GDM1 (cell line): ENCODE measurements around the gene GNAT3.

Source experiments
- DNase-seq: peaks from one replicate; lab custom pipeline; 2025; lab: John Stamatoyannopoulos, UW

Gene GNAT3

GRCh38 chr7:80511964-80512363 is at the start of gene GNAT3:
GNAT3 (minus strand) TSS chr7:80512064; CDS start chr7:80511926, 138 bp downstream.
- DNase-seq, result no peak

GRCh38 chr7:80558116-80558515 is 46.3 kb upstream of the GNAT3 start:
- no peak for DNase-seq

GRCh38 chr7:80552031-80552694 is 40.3 kb upstream of the GNAT3 start:
- no peak for DNase-seq

- DNase-seq, result no peak
These were observed 38.1 kb upstream of the GNAT3 start for GRCh38 chr7:80550005-80550404.

GRCh38 chr7:80548840-80549530 is 37.1 kb upstream of the GNAT3 start:
- no peak for DNase-seq

DNA sequence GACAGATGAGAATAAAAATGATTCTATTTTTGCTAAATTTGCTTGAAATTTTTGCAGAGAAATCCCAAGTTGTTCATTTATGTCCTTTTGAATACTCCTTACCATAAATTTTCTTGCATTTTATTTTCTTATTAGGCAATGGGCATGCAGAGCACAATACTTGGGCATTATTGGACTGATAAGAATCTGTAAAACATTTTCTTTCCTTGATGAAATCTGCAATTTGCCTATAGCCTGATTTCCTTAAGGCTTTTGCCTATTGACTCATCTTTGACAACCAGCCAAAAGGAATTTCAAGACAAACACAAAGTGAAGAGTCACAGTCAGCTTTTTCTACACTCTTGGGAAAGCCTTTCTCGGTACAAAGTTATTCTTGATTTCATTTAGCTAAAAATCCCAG is 30.5 kb upstream of the GNAT3 start:
- no peak for DNase-seq

GRCh38 chr7:80540836-80541235 is 29.0 kb upstream of the GNAT3 start:
- DNase-seq, result no peak

DNA sequence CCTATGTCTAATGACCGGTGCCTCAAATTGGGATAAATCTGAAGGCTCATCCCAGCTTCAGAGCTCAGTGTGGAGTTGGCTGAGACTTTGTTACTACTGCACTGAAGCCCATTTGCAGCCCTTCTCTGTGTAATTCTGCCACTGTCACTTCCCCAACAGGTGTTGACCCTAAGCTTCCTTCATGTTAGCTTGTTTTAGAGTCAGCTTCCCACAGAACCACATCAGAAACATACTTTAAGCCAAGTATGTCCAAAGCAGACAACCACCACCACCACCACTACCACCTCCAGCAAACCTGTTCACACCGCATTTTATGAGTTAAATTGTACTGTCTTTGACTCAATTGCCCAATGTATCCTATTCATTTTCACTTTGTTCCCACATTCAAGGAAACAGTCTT is 25.2 kb upstream of the GNAT3 start:
- no peak for DNase-seq

DNA sequence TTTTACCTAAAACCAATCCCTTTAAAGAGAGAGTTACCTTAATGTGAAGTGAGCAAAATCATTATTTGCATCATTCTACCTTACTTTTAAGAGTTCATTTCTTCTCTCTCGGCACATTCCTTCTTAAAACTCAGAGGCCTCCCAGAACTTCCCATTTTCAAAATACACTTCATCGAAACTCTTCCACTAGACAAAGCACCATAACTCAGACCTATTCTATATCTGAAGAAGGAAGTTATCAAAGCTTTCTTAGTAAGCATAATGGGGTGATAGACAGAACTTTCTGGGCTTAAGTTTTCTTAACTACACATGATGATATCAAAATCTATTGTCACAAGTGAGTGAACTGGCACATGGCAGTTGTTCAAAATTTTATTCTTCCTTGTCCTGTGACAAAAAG is 24.6 kb upstream of the GNAT3 start:
- DNase-seq, result no peak

DNA sequence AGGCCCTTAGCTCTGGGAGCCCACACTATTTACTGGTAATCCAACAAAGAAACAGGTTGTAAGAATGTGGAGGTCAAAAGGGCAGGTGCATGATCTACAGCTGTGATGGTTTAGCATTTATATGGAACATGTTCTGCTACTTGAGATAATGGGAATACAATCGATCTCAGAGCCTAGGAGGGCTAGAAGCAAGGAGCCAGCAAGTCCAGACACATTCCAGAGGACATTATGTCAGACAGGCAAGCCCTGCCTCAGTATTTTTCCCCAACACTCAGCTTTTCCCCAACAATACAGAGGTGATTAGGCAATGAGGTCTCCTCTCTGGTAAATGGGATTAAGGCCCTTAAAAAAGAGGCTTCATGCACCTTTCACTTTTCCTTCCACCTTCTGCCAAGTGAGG is 21.4 kb upstream of the GNAT3 start:
- no peak for DNase-seq

DNA sequence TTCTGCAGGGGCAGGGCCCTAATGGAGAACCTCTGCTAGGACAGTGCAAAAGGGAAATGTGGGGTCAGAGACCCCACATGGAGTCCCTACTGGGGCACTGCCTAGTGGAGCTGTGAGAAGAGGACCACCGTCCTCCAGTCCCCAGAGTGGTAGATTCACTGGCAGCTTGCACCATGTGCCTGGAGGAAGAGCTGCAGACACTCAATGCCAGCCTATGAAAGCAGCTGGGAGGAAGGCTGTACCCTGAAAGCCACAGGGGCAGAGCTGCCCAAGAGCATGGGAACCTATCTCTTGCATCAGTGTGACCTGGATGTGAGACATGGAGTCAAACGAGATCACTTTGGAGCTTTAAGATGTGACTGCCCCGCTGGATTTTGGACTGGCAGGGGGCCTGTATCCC is 20.3 kb upstream of the GNAT3 start:
- no peak for DNase-seq

DNA sequence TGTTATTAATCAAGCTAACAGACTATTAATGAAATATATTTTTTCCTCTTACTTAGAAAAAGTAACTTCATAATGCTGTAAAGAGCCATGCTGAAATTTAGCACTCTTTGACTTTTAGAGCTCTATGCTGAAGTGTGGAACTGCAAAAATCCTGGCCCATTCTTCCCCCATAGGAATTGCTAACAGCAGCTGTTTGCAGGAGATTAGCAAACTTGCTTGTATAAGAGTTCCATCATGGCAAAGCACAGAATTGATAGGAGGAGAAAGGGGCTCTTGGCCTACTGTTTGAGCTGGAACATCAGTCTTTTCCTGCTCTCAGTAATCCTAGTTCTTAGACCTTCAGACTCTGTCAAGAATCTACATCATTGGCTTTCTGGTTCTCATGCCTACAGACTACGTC is 18.3 kb upstream of the GNAT3 start:
- no peak for DNase-seq

- no peak for DNase-seq
These were observed 17.5 kb upstream of the GNAT3 start for GRCh38 chr7:80529362-80529761.

- DNase-seq, result no peak
These were observed 16.8 kb upstream of the GNAT3 start for GRCh38 chr7:80528689-80529088.

- no peak for DNase-seq
These were observed 14.6 kb upstream of the GNAT3 start for GRCh38 chr7:80526472-80526871.

- no peak for DNase-seq
These were observed 12.8 kb upstream of the GNAT3 start for GRCh38 chr7:80524693-80525092.

- no peak for DNase-seq
These were observed 9.9 kb upstream of the GNAT3 start for GRCh38 chr7:80521809-80522208.

GRCh38 chr7:80520199-80520598 is 8.3 kb upstream of the GNAT3 start:
- DNase-seq, result no peak

DNA sequence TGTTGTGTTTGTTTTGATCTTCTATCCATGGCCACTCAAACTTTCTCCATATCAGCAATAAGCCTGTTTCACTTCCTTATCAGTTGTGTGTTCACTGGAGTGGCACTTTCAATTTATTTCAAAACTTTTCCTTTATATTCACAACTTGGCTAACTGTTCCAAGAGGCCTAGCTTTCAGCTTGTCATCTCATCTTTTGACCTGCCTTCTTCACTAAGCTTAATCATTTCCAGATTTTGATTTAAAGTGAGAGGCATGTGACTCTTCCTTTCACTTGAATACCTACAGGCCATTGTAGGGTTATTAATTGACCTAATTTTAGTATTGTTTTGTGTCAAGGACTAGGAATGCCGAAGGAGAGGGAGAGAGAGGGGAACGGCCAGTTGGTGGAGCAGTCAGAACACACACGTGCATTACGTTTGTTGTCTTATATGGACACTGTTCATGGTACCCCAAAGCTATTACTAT is 5.5 kb upstream of the GNAT3 start:
- no peak for DNase-seq

- no peak for DNase-seq
These were observed 3.4 kb upstream of the GNAT3 start for GRCh38 chr7:80515298-80515697.

DNA sequence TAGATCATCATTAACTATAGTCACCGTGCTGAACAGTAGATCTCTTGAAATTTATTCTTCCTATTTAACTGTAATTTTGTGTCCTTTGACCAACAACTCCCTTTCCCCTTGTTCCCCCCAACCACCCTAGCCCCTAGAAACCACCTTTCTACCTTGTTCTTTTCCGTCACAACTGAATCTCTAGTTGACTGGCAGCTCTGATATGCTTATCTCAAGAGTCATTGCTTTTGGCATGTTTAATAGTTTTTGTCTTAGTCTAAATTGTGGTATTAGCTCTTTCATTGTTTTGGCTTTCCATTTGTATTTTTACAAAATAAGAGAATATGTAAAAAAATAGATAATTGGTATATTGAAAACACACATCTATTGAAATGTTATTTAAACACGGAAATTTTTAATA is 1.8 kb downstream of the GNAT3 start:
- no peak for DNase-seq

GRCh38 chr7:80508440-80508839 is 3.4 kb downstream of the GNAT3 start:
- DNase-seq, result no peak

- no peak for DNase-seq
These were observed 5.9 kb downstream of the GNAT3 start for GRCh38 chr7:80505900-80506500.
